SK-N-SH treated with all-trans-retinoic acid at 6 μM for 48 hours (cell line): ENCODE data around the gene UBR3.

Experiments used
- ATAC-seq: fragments of 200-7000 bp; cut with Tn5 transposase; 3 replicates; pipeline ENCODE4 v1.9.1; 2020; ENCODE audit warnings: mild to moderate bottlenecking, moderate library complexity
- ARNTL ChIP-seq: fragments of 450-650 bp; formaldehyde crosslinking; IDR thresholded peaks from 2 replicates; pipeline ENCODE4 v1.5.0; 2020; ENCODE audit warnings: low read depth, mild to moderate bottlenecking, moderate library complexity, borderline replicate concordance
- BACH2 ChIP-seq: fragments of 250-450 bp; sonication (Bioruptor Pico); IDR thresholded peaks from 2 replicates; pipeline ENCODE4 v1.9.0; 2021; ENCODE audit warnings: mild to moderate bottlenecking, borderline replicate concordance
- CREB5 ChIP-seq: fragments of 250-450 bp; sonication (Bioruptor Pico); IDR thresholded peaks from 2 replicates; pipeline ENCODE4 v1.5.1; 2020; ENCODE audit warnings: low read depth, mild to moderate bottlenecking, moderate library complexity
- CSDC2 ChIP-seq: fragments of 250-450 bp; sonication (Bioruptor Pico); IDR thresholded peaks from 2 replicates; pipeline ENCODE4 v1.5.0; 2020; ENCODE audit warnings: mild to moderate bottlenecking, moderate library complexity
- ESRRG ChIP-seq: fragments of 250-450 bp; sonication (Bioruptor Pico); IDR thresholded peaks from 2 replicates; pipeline ENCODE4 v1.6.1; 2021; ENCODE audit warnings: mild to moderate bottlenecking
- ISL1 ChIP-seq: fragments of 250-450 bp; sonication (Bioruptor Pico); IDR thresholded peaks from 2 replicates; pipeline ENCODE4 v2.1.2; 2022; ENCODE audit warnings: mild to moderate bottlenecking, moderate library complexity
- OSR1 ChIP-seq: fragments of 250-450 bp; sonication (Bioruptor Pico); IDR thresholded peaks from 2 replicates; pipeline ENCODE4 v1.8.0; 2022; ENCODE audit warnings: moderate library complexity, mild to moderate bottlenecking, inconsistent platforms
- PATZ1 ChIP-seq: fragments of 250-450 bp; sonication (Bioruptor Pico); IDR thresholded peaks from 2 replicates; pipeline ENCODE4 v1.8.0; 2020; ENCODE audit warnings: mild to moderate bottlenecking, moderate library complexity, borderline replicate concordance
- POU6F1 ChIP-seq: fragments of 250-450 bp; sonication (Bioruptor Pico); IDR thresholded peaks from 2 replicates; pipeline ENCODE4 v1.8.0; 2021; ENCODE audit warnings: low read depth, mild to moderate bottlenecking, moderate library complexity, borderline replicate concordance
- PPARA ChIP-seq: fragments of 250-450 bp; sonication (Bioruptor Pico); IDR thresholded peaks from 2 replicates; pipeline ENCODE4 v1.5.0; 2020; ENCODE audit warnings: mild to moderate bottlenecking, borderline replicate concordance
- RARB ChIP-seq: fragments of 250-450 bp; sonication (Bioruptor Pico); IDR thresholded peaks from 2 replicates; pipeline ENCODE4 v1.8.0; 2021; ENCODE audit warnings: mild to moderate bottlenecking, moderate library complexity
- SNAI2 ChIP-seq: fragments of 250-450 bp; sonication (Bioruptor Pico); IDR thresholded peaks from 2 replicates; pipeline ENCODE4 v1.5.0; 2020; ENCODE audit warnings: mild to moderate bottlenecking, moderate library complexity
- TCF4 ChIP-seq: fragments of 250-450 bp; sonication (Bioruptor Pico); IDR thresholded peaks from 2 replicates; pipeline ENCODE4 v1.8.0; 2021; ENCODE audit warnings: mild to moderate bottlenecking, moderate library complexity, borderline replicate concordance
- TSHZ2 ChIP-seq: fragments of 250-450 bp; sonication (Bioruptor Pico); IDR thresholded peaks from 2 replicates; pipeline ENCODE4 v1.5.0; 2020; ENCODE audit warnings: mild to moderate bottlenecking, moderate library complexity
- ZC3H10 ChIP-seq: fragments of 250-450 bp; sonication (Bioruptor Pico); IDR thresholded peaks from 2 replicates; pipeline ENCODE4 v1.5.1; 2021; ENCODE audit warnings: mild to moderate bottlenecking, moderate library complexity
- ZFP3 ChIP-seq: fragments of 250-450 bp; sonication (Bioruptor Pico); IDR thresholded peaks from 2 replicates; pipeline ENCODE4 v1.5.0; 2020; ENCODE audit warnings: mild to moderate bottlenecking, moderate library complexity
- ZFP30 ChIP-seq: fragments of 450-650 bp; formaldehyde crosslinking; IDR thresholded peaks from 2 replicates; pipeline ENCODE4 v1.5.0; 2022; ENCODE audit warnings: mild to moderate bottlenecking, moderate library complexity
- ZNF565 ChIP-seq: fragments of 450-650 bp; formaldehyde crosslinking; conservative IDR thresholded peaks from 2 replicates; pipeline ENCODE4 v1.5.0; 2020; ENCODE audit warnings: low read depth, mild to moderate bottlenecking, moderate library complexity
- ZNF70 ChIP-seq: fragments of 450-650 bp; formaldehyde crosslinking; IDR thresholded peaks from 2 replicates; pipeline ENCODE4 v1.5.0; 2020; ENCODE audit warnings: mild to moderate bottlenecking, moderate library complexity

The UBR3 gene

GRCh38 chr2:170019060-170019805 is 192.0 kb downstream of the UBR3 start (continued):
- TF ChIP-seq PATZ1 (CRISPR knock-in tag) (no peak), CREB5 (CRISPR knock-in tag) (no peak), ZC3H10 (CRISPR knock-in tag) (no peak)
- TF ChIP-seq, all 23 proteins: peak for 0

- TF ChIP-seq BACH2 (CRISPR knock-in tag) (no peak), RARB (no peak), ZFP3 (CRISPR knock-in tag) (no peak), SNAI2 (CRISPR knock-in tag) (no peak), ZFP30 (CRISPR knock-in tag) (no peak), ZNF70 (CRISPR knock-in tag) (no peak), ISL1 (CRISPR knock-in tag) (no peak)
- ATAC-seq, result no peak
Observed at GRCh38 chr2:170020777-170021176, 193.5 kb downstream of the UBR3 start.

- TF ChIP-seq OSR1 (CRISPR knock-in tag) (no peak), CSDC2 (CRISPR knock-in tag) (no peak), SNAI2 (CRISPR knock-in tag) (no peak), ZC3H10 (CRISPR knock-in tag) (no peak), ESRRG (CRISPR knock-in tag) (no peak), RARB (no peak), ARNTL (CRISPR knock-in tag) (no peak), PPARA (CRISPR knock-in tag) (no peak), ISL1 (CRISPR knock-in tag) (no peak), ZNF70 (CRISPR knock-in tag) (no peak), POU6F1 (CRISPR knock-in tag) (no peak), ZNF565 (CRISPR knock-in tag) (no peak), TSHZ2 (no peak), TCF4 (CRISPR knock-in tag) (no peak), ZFP3 (CRISPR knock-in tag) (no peak), PATZ1 (CRISPR knock-in tag) (no peak)
- peak; percentile 86 for ATAC-seq
Observed at GRCh38 chr2:170022692-170023091, 195.4 kb downstream of the UBR3 start.
